ENCODE results near the gene ATP5F1D. TPM values are rescaled to one million over a fixed set of nuclear protein-coding genes. Genes with fewer than 3 reads are reported as not detected.

Gene ATP5F1D
- total and polyA plus RNA-seq, 2 experiments from 2014 or later = 139 to 396 TPM

DNA sequence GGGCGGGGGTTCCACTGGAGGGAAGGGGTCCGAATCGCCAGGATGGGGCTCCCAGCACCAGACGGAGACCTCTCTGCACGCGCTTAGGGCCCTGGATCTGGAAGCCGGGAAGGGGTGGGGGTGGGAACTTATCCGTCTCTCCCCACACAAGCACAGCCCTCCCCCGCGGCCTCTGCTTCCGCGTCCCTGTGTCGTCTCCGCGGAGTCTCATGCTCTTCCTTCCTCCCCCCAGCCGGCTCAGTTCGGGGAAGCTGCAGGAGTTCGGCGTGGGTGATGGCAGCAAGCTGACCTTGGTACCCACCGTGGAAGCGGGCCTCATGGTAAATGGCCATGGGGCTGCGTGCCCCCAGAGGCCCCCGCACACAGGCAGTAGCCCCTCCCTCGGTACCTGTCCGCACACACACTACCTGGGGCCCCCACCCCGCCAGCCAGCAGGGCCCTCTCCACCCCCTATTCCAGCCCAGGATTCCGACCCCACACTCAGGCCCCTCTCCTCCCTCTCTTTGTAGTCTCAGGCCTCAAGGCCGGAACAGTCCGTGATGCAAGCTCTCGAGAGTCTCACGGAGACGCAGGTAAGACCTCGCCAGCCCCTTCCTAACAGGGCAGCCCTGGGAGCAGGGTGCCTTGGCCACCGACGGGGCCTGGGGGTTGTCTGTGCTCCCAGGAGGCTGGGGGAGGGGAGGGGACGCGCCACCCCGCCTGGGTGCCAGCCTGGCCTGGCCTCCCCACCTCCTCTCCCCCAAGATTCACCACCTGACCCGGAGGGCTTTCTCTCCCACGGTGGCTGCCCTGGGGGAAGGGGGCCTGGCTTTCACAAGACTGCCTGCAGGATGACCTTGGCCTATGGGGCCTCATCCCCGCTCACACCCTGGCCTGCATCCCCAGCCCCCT is 10.0 kb downstream of the ATP5F1D start (continued):
- TF ChIP-seq, protein P1, sequence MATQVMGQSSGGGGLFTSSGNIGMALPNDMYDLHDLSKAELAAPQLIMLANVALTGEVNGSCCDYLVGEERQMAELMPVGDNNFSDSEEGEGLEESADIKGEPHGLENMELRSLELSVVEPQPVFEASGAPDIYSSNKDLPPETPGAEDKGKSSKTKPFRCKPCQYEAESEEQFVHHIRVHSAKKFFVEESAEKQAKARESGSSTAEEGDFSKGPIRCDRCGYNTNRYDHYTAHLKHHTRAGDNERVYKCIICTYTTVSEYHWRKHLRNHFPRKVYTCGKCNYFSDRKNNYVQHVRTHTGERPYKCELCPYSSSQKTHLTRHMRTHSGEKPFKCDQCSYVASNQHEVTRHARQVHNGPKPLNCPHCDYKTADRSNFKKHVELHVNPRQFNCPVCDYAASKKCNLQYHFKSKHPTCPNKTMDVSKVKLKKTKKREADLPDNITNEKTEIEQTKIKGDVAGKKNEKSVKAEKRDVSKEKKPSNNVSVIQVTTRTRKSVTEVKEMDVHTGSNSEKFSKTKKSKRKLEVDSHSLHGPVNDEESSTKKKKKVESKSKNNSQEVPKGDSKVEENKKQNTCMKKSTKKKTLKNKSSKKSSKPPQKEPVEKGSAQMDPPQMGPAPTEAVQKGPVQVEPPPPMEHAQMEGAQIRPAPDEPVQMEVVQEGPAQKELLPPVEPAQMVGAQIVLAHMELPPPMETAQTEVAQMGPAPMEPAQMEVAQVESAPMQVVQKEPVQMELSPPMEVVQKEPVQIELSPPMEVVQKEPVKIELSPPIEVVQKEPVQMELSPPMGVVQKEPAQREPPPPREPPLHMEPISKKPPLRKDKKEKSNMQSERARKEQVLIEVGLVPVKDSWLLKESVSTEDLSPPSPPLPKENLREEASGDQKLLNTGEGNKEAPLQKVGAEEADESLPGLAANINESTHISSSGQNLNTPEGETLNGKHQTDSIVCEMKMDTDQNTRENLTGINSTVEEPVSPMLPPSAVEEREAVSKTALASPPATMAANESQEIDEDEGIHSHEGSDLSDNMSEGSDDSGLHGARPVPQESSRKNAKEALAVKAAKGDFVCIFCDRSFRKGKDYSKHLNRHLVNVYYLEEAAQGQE (IDR thresholded peaks at IDR 0.05; ENCODE audit: unreplicated experiment) = no peak
- TF ChIP-seq EZH2phosphoT487 (IDR thresholded peaks at IDR 0.05; ENCODE audit: unreplicated experiment) (no peak), ZNF114 (CRISPR knock-in tag; IDR thresholded peaks at IDR 0.05) (no peak), EZH2 (IDR thresholded peaks at IDR 0.05; ENCODE audit: low read depth, unreplicated experiment) (no peak), JUNB (IDR thresholded peaks at IDR 0.05; ENCODE audit: unreplicated experiment) (no peak), NANOG (IDR thresholded peaks at IDR 0.05; ENCODE audit: borderline replicate concordance) (no peak), POLR2AphosphoS5 (IDR thresholded peaks at IDR 0.05; ENCODE audit: low read depth) (no peak)
- TF ChIP-seq, protein P2, sequence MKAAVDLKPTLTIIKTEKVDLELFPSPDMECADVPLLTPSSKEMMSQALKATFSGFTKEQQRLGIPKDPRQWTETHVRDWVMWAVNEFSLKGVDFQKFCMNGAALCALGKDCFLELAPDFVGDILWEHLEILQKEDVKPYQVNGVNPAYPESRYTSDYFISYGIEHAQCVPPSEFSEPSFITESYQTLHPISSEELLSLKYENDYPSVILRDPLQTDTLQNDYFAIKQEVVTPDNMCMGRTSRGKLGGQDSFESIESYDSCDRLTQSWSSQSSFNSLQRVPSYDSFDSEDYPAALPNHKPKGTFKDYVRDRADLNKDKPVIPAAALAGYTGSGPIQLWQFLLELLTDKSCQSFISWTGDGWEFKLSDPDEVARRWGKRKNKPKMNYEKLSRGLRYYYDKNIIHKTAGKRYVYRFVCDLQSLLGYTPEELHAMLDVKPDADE (IDR thresholded peaks at IDR 0.05) = no peak
- TF ChIP-seq, protein P3, sequence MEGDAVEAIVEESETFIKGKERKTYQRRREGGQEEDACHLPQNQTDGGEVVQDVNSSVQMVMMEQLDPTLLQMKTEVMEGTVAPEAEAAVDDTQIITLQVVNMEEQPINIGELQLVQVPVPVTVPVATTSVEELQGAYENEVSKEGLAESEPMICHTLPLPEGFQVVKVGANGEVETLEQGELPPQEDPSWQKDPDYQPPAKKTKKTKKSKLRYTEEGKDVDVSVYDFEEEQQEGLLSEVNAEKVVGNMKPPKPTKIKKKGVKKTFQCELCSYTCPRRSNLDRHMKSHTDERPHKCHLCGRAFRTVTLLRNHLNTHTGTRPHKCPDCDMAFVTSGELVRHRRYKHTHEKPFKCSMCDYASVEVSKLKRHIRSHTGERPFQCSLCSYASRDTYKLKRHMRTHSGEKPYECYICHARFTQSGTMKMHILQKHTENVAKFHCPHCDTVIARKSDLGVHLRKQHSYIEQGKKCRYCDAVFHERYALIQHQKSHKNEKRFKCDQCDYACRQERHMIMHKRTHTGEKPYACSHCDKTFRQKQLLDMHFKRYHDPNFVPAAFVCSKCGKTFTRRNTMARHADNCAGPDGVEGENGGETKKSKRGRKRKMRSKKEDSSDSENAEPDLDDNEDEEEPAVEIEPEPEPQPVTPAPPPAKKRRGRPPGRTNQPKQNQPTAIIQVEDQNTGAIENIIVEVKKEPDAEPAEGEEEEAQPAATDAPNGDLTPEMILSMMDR (conservative IDR thresholded peaks at IDR 0.05; ENCODE audit: low read depth in 2 of 2) = no peak

DNA sequence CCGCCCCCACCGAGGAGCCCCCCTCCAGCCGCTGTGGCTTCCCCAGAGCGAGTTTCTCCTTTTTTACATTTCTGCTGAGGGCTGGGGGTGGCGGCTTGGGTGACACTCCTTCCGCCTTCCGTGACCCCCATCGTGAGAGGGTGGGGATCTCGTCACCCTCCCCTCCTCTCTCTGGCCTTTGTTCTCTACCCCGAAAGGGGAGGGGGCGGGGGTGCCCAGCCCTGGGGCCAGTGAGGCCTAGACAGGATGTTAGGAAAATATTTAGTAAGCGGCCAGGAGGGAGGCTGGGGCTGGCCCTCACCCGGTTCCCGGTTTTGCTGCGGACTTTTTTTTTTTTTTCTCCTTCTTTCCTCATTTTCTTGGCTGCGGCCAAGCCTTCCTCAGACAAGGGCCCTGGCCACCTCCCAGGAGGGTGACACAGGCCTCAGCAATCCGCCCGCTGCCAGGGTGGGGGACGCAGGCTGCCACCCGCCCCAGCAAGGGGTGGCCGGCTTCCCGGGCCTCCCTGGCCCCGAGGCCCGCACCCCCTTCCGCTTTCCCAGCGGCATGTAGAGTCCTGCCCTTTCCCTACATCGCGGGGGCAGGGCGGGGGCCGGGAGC is 10.8 kb downstream of the ATP5F1D start:
- DNase-seq (ENCODE audit: low spot score) = no peak
- Histone ChIP-seq H3K36me3 (ENCODE audit: insufficient read depth) (peaks cover 19% of the 10 kb centered on the region), H3K79me2 (replicated peaks; ENCODE audit: insufficient read depth) (peaks cover 42% of the 10 kb centered on the region), H3K27me3 (ENCODE audit: insufficient read depth) (no peaks in the 10 kb centered on the region), H3K9me2 (ENCODE audit: insufficient read depth) (no peaks in the 10 kb centered on the region), H2AFZ (no peak overlapping the region), H3F3A (replicated peaks; ENCODE audit: low read depth) (peaks cover 33% of the 10 kb centered on the region), H3K4me2 (peak overlapping the region; percentile 91; the same call in 1 of the 2 replicates), H4K20me1 (replicated peaks; ENCODE audit: insufficient read depth) (peaks cover 23% of the 10 kb centered on the region), H3K4me1 (ENCODE audit: insufficient read depth) (peaks cover 1% of the 10 kb centered on the region; the same call in 1 of the 2 replicates), H3K4me3 (peak overlapping the region; percentile 94), H3K27ac (ENCODE audit: low read depth) (peak overlapping the region; percentile 84)
- H3K4me1 Mint-ChIP-seq = peaks cover 18% of the 10 kb centered on the region
- H3K4me3 Mint-ChIP-seq = peak overlapping the region; percentile 88; the same call in 2 of the 3 replicates
- H3K27me3 Mint-ChIP-seq (ENCODE audit: insufficient read depth, low read depth, poor library complexity) = peaks cover 24% of the 10 kb centered on the region
- no peaks in the 10 kb centered on the region; the same call in 1 of the 3 replicates for H3K9me3 Mint-ChIP-seq
- peaks cover 57% of the 10 kb centered on the region for H3K36me3 Mint-ChIP-seq (ENCODE audit: low read depth)
- no peak for ATAC-seq
- peak overlapping the region; percentile 59; the same call in 1 of the 2 replicates for H3K27ac Mint-ChIP-seq
- TF ChIP-seq, protein P4, sequence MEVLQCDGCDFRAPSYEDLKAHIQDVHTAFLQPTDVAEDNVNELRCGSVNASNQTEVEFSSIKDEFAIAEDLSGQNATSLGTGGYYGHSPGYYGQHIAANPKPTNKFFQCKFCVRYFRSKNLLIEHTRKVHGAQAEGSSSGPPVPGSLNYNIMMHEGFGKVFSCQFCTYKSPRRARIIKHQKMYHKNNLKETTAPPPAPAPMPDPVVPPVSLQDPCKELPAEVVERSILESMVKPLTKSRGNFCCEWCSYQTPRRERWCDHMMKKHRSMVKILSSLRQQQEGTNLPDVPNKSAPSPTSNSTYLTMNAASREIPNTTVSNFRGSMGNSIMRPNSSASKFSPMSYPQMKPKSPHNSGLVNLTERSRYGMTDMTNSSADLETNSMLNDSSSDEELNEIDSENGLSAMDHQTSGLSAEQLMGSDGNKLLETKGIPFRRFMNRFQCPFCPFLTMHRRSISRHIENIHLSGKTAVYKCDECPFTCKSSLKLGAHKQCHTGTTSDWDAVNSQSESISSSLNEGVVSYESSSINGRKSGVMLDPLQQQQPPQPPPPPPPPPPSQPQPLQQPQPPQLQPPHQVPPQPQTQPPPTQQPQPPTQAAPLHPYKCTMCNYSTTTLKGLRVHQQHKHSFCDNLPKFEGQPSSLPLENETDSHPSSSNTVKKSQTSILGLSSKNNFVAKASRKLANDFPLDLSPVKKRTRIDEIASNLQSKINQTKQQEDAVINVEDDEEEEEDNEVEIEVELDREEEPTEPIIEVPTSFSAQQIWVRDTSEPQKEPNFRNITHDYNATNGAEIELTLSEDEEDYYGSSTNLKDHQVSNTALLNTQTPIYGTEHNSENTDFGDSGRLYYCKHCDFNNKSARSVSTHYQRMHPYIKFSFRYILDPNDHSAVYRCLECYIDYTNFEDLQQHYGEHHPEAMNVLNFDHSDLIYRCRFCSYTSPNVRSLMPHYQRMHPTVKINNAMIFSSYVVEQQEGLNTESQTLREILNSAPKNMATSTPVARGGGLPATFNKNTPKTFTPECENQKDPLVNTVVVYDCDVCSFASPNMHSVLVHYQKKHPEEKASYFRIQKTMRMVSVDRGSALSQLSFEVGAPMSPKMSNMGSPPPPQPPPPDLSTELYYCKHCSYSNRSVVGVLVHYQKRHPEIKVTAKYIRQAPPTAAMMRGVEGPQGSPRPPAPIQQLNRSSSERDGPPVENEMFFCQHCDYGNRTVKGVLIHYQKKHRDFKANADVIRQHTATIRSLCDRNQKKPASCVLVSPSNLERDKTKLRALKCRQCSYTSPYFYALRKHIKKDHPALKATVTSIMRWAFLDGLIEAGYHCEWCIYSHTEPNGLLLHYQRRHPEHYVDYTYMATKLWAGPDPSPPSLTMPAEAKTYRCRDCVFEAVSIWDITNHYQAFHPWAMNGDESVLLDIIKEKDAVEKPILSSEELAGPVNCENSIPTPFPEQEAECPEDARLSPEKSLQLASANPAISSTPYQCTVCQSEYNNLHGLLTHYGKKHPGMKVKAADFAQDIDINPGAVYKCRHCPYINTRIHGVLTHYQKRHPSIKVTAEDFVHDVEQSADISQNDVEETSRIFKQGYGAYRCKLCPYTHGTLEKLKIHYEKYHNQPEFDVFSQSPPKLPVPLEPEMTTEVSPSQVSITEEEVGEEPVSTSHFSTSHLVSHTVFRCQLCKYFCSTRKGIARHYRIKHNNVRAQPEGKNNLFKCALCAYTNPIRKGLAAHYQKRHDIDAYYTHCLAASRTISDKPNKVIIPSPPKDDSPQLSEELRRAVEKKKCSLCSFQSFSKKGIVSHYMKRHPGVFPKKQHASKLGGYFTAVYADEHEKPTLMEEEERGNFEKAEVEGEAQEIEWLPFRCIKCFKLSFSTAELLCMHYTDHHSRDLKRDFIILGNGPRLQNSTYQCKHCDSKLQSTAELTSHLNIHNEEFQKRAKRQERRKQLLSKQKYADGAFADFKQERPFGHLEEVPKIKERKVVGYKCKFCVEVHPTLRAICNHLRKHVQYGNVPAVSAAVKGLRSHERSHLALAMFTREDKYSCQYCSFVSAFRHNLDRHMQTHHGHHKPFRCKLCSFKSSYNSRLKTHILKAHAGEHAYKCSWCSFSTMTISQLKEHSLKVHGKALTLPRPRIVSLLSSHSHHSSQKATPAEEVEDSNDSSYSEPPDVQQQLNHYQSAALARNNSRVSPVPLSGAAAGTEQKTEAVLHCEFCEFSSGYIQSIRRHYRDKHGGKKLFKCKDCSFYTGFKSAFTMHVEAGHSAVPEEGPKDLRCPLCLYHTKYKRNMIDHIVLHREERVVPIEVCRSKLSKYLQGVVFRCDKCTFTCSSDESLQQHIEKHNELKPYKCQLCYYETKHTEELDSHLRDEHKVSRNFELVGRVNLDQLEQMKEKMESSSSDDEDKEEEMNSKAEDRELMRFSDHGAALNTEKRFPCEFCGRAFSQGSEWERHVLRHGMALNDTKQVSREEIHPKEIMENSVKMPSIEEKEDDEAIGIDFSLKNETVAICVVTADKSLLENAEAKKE (CRISPR knock-in tag; IDR thresholded peaks at IDR 0.05) = no peak
- TF ChIP-seq JUNB (IDR thresholded peaks at IDR 0.05; ENCODE audit: unreplicated experiment) = no peak

Data from GM23338 (cell line).